ENCODE results near the gene ADGRL3. TPM values are rescaled to one million over a fixed set of nuclear protein-coding genes. Genes with fewer than 3 reads are reported as not detected.

ADGRL3 gene
- total RNA-seq, 1 donor from 2014 or later, result 44.8 TPM

- no peaks in the 10 kb centered on the region for H3K4me1 Mint-ChIP-seq (ENCODE audit: unreplicated experiment)
- no peaks in the 10 kb centered on the region for H3K36me3 Mint-ChIP-seq (ENCODE audit: low read depth, unreplicated experiment)
- no peak for TF ChIP-seq CTCF (IDR thresholded peaks at IDR 0.05; ENCODE audit: unreplicated experiment)
- DNase-seq (ENCODE audit: low spot score), result no peak
- no peaks in the 10 kb centered on the region for H3K27me3 Mint-ChIP-seq (ENCODE audit: unreplicated experiment)
- no peak overlapping the region for H3K27ac Mint-ChIP-seq (ENCODE audit: unreplicated experiment)
- H3K4me3 Mint-ChIP-seq (ENCODE audit: unreplicated experiment), result no peak overlapping the region
- no peaks in the 10 kb centered on the region for H3K9me3 Mint-ChIP-seq (ENCODE audit: unreplicated experiment)
Measured at GRCh38 chr4:61866378-61867030, 666.4 kb downstream of the ADGRL3 start.

- H3K27ac Mint-ChIP-seq (ENCODE audit: unreplicated experiment), result no peak overlapping the region
Measured at GRCh38 chr4:61872983-61873382, 672.9 kb downstream of the ADGRL3 start.

GRCh38 chr4:61877266-61877665, 677.1 kb downstream of the ADGRL3 start:
- no peak for DNase-seq (ENCODE audit: low spot score)
- Mint-ChIP-seq H3K4me1 (ENCODE audit: unreplicated experiment) (peaks cover 2% of the 10 kb centered on the region), H3K36me3 (ENCODE audit: low read depth, unreplicated experiment) (no peaks in the 10 kb centered on the region), H3K4me3 (ENCODE audit: unreplicated experiment) (no peak overlapping the region), H3K27ac (ENCODE audit: unreplicated experiment) (no peak overlapping the region), H3K9me3 (ENCODE audit: unreplicated experiment) (no peaks in the 10 kb centered on the region), H3K27me3 (ENCODE audit: unreplicated experiment) (no peaks in the 10 kb centered on the region)
- no peak for TF ChIP-seq CTCF (IDR thresholded peaks at IDR 0.05; ENCODE audit: unreplicated experiment)

More at GRCh38 chr4:61872983-61873382, 672.9 kb downstream of the ADGRL3 start:
- TF ChIP-seq CTCF (IDR thresholded peaks at IDR 0.05; ENCODE audit: unreplicated experiment), result no peak
- no peak overlapping the region for H3K4me3 Mint-ChIP-seq (ENCODE audit: unreplicated experiment)
- H3K36me3 Mint-ChIP-seq (ENCODE audit: low read depth, unreplicated experiment), result no peaks in the 10 kb centered on the region
- peaks cover 2% of the 10 kb centered on the region for H3K4me1 Mint-ChIP-seq (ENCODE audit: unreplicated experiment)
- H3K27me3 Mint-ChIP-seq (ENCODE audit: unreplicated experiment), result no peaks in the 10 kb centered on the region
- DNase-seq (ENCODE audit: low spot score), result no peak
- no peaks in the 10 kb centered on the region for H3K9me3 Mint-ChIP-seq (ENCODE audit: unreplicated experiment)

- TF ChIP-seq CTCF (IDR thresholded peaks at IDR 0.05; ENCODE audit: unreplicated experiment), result no peak
Measured at GRCh38 chr4:61877893-61878292, 677.8 kb downstream of the ADGRL3 start.

GRCh38 chr4:61882381-61882780, 682.3 kb downstream of the ADGRL3 start:
- Mint-ChIP-seq H3K27ac (ENCODE audit: unreplicated experiment) (no peak overlapping the region), H3K27me3 (ENCODE audit: unreplicated experiment) (no peaks in the 10 kb centered on the region), H3K36me3 (ENCODE audit: low read depth, unreplicated experiment) (no peaks in the 10 kb centered on the region), H3K9me3 (ENCODE audit: unreplicated experiment) (no peaks in the 10 kb centered on the region), H3K4me3 (ENCODE audit: unreplicated experiment) (no peak overlapping the region), H3K4me1 (ENCODE audit: unreplicated experiment) (peaks cover 7% of the 10 kb centered on the region)
- DNase-seq (ENCODE audit: low spot score), result no peak
- TF ChIP-seq CTCF (IDR thresholded peaks at IDR 0.05; ENCODE audit: unreplicated experiment), result no peak

More at GRCh38 chr4:61877893-61878292, 677.8 kb downstream of the ADGRL3 start:
- H3K4me1 Mint-ChIP-seq (ENCODE audit: unreplicated experiment), result peaks cover 2% of the 10 kb centered on the region
- no peaks in the 10 kb centered on the region for H3K9me3 Mint-ChIP-seq (ENCODE audit: unreplicated experiment)
- no peak for DNase-seq (ENCODE audit: low spot score)
- H3K27me3 Mint-ChIP-seq (ENCODE audit: unreplicated experiment), result no peaks in the 10 kb centered on the region
- H3K27ac Mint-ChIP-seq (ENCODE audit: unreplicated experiment), result no peak overlapping the region
- no peak overlapping the region for H3K4me3 Mint-ChIP-seq (ENCODE audit: unreplicated experiment)
- no peaks in the 10 kb centered on the region for H3K36me3 Mint-ChIP-seq (ENCODE audit: low read depth, unreplicated experiment)

Measured in endothelial cell (in vitro differentiated cells).